Raji (cell line): Measurements from ENCODE around the gene PCDHGA11.

Source experiments
- POLR2A ChIP-seq: IDR thresholded peaks from 2 replicates; pipeline ENCODE4 v1.6.1; 2011; ENCODE audit warnings: low read depth, low read length, control low read depth; ENCODE audit not compliant: insufficient read depth

The PCDHGA11 gene

GRCh38 chr5:141419074-141419880 is 1.6 kb upstream of the PCDHGA11 start:
- TF ChIP-seq POLR2A = no peak

GRCh38 chr5:141421489-141421855 is 621 bp downstream of the PCDHGA11 start:
- TF ChIP-seq POLR2A = no peak

DNA sequence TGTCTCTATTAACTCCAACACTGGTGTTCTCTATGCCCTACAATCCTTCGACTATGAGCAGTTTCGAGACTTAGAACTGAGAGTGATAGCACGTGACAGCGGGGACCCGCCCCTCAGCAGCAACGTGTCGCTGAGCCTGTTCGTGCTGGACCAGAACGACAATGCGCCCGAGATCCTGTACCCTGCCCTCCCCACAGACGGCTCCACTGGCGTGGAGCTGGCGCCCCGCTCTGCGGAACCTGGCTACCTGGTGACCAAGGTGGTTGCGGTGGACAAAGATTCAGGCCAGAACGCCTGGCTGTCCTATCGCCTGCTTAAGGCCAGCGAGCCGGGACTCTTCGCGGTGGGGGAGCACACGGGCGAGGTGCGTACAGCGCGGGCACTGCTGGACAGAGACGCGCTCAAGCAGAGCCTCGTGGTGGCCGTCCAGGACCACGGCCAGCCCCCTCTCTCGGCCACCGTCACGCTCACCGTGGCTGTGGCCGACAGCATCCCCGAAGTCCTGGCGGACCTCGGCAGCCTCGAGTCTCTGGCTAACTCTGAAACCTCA is 2.0 kb downstream of the PCDHGA11 start:
- no peak for TF ChIP-seq POLR2A

DNA sequence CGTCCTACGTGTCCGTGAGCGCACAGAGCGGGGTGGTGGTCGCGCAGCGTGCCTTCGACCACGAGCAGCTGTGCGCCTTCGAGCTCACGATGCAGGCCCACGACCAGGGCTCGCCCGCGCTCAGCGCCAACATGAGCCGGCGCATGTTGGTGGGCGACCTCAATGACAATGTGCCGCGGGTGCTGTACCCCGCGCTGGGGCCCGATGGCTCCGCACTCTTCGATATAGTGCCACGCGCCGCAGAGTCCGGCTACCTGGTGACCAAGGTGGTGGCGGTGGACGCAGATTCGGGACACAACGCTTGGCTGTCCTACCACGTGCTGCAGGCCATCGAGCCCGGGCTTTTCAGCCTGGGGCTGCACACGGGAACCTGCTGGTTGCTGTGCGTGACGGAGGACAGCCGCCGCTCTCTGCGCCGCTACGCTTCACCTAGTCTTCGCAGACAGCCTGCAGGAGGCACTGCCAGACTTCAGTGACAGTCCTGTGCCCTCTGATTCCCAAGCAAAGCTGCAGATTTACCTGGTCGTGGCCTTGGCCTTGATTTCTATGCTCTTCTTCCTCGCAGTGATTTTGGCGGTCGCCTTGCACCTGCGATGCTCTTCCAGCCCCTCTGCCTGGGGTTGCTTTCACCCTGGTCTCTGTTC is 7.1 kb downstream of the PCDHGA11 start:
- TF ChIP-seq POLR2A = no peak

DNA sequence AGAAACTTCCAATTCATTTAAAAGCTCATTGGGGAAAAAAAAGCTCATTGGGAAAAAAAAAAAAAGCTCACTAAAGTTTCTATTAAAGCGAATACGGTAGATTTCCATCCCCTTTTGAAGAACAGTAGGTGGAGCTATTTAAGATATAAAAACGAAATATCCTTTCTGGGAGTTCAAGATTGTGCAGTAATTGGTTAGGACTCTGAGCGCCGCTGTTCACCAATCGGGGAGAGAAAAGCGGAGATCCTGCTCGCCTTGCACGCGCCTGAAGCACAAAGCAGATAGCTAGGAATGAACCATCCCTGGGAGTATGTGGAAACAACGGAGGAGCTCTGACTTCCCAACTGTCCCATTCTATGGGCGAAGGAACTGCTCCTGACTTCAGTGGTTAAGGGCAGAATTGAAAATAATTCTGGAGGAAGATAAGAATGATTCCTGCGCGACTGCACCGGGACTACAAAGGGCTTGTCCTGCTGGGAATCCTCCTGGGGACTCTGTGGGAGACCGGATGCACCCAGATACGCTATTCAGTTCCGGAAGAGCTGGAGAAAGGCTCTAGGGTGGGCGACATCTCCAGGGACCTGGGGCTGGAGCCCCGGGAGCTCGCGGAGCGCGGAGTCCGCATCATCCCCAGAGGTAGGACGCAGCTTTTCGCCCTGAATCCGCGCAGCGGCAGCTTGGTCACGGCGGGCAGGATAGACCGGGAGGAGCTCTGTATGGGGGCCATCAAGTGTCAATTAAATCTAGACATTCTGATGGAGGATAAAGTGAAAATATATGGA is 9.7 kb downstream of the PCDHGA11 start, which contains the start of gene PCDHGA12:
PCDHGA12 (plus strand) TSS at position 176 of the 782 bp plus-strand sequence; CDS start at position 429, 253 bp downstream.
- no peak for TF ChIP-seq POLR2A

DNA sequence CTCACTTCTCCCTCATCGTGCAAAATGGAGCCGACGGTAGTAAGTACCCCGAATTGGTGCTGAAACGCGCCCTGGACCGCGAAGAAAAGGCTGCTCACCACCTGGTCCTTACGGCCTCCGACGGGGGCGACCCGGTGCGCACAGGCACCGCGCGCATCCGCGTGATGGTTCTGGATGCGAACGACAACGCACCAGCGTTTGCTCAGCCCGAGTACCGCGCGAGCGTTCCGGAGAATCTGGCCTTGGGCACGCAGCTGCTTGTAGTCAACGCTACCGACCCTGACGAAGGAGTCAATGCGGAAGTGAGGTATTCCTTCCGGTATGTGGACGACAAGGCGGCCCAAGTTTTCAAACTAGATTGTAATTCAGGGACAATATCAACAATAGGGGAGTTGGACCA is 10.4 kb downstream of the PCDHGA11 start:
- no peak for TF ChIP-seq POLR2A

- TF ChIP-seq POLR2A = no peak
Measured at GRCh38 chr5:141434006-141434405, 13.2 kb downstream of the PCDHGA11 start.

DNA sequence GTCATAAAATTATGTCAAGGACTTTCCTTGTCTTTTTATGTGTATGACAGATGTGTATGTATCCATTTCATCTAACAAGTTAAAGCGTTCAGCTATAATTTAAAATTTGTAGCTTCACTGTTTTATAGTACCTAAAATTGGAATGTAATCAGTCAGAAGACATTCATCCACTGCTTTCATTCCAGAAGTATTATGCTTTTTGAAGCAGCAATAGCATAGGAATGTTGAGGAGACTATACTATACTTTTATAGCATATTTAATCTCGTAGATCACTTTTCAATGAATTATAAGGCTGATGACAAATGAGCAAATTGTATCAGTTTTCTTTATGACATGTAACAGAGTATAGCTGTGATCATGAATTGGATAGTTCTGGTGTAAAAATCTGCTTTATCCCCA is 16.4 kb downstream of the PCDHGA11 start:
- no peak for TF ChIP-seq POLR2A

DNA sequence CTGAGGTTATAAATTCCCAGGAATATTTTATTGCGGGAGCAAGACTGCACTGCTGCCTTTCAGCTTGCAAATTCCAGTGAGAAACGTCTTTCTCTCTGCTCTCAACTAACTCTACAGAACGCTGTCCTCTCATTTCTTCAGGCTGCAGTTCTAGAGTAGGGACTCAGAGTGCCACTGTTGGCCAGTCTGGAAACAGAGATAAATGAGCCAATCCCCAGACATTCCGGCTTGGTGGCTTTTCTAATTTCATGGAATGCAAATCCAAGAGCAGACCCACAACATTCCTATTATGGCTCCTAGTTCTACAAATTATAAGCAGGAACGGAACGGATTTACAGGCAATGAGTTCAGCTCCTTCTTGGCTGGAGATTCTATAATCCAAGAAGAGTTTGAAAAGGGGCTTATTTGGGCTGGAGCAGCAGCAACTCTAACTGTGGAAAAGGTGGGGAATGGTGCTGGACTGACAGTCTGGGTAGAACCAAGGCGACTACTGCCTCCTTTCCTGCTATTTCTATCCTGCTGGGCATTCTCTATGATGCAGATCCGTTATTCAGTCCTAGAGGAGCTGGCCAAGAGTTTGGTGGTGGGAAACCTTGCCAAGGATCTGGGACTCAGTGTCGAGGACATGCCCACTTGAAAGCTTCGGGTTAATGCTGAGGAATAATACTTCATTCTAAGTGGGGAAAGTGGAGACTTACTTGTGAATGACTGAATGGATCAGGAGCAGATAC is 18.7 kb downstream of the PCDHGA11 start:
- no peak for TF ChIP-seq POLR2A

DNA sequence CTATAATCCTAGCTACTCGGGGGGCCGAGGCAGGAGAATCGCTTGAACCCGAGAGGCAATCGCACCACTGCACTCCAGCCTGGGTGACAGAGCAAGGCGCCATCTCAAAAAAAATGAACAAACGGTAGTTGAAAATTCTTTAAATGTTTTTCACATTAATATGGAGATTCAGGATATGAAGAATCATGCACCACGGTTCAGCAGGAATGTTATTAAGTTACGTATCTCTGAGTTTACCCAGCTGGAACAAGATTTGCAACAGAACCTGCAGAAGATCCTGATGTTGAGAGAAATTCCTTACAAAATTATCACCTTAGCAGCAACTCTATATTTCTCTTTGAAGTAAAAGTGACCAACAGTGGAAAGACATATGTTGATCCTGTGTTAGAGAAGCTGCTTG is 19.5 kb downstream of the PCDHGA11 start:
- TF ChIP-seq POLR2A = no peak

DNA sequence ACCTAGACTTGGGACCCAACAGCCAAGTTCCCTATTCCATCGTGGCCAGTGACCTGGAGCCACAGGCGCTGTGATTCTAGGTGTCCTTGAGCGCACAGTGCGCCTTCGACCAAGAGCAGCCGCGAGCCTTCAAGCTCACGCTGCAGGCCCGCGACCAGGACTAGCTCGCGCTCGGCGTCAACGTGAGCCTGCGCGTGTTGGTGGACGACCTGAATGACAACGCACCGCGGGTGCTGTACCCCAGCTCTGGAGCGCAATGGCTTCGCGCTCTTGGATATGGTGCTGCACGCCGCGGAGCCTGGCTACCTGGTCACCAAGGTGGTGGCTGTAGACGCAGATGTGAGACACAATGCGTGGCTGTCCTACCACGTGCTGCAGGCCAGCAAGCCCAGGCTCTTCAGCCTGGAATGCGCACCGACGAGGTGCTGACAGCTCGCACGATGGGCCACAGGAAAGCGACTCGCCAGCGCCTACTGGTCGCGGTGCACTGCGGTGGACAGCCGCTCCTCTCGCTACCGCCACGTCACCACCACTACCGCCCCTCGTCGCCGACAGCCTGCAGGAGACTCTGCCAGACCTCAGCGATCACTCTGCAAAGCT is 20.8 kb downstream of the PCDHGA11 start:
- no peak for TF ChIP-seq POLR2A

GRCh38 chr5:141465351-141465750 is 44.5 kb downstream of the PCDHGA11 start:
- no peak for TF ChIP-seq POLR2A
